HepG2 (cell line): Measurements from ENCODE around the gene CD72. TPM values are rescaled to one million over a fixed set of nuclear protein-coding genes. Genes with fewer than 3 reads are reported as not detected.
"Not testable (repeated sequence)": the region's sequence is repeated elsewhere in the genome, so short reads cannot be mapped to it uniquely, and the experiment has no call there.

Experiments used
- ATAC-seq: fragments of 200-7000 bp; cut with Tn5 transposase; 3 replicates; pipeline ENCODE4 v1.9.1; 2020; ENCODE audit warnings: mild to moderate bottlenecking, moderate library complexity
- BruUV-seq: library from RNA; stranded (reverse); fragments of 400-500 nt; replicated peaks from 2 replicates; lab custom pipeline; 2021; lab: Mats Ljungman, UMichigan
- CTCF ChIA-PET: fragments of 300-600 bp; formaldehyde crosslinking; extraction: SDS; loops from one replicate; lab custom pipeline; 2021; ENCODE audit warnings: low total read pairs, inconsistent platforms, low intra/inter-chr PET ratio; lab: Yijun Ruan, JAX
- POLR2A ChIA-PET: fragments of 350-600 bp; sonication (Branson Sonifier 250); formaldehyde crosslinking; loops from one replicate; lab custom pipeline; 2020; ENCODE audit warnings: antibody characterized with exemption, inconsistent platforms; lab: Yijun Ruan, JAX
- DNase-seq: peaks from one replicate; pipeline ENCODE4 v3.0.0-alpha.2; 2015; ENCODE audit warnings: low spot score
- FAIRE-seq: peaks from 3 replicates; lab custom pipeline; 2011; peaks lifted over from hg19 to GRCh38; lab: Jason Lieb, UNC
- H2AFZ ChIP-seq: one replicate; pipeline ENCODE4 v1.6.1; 2011; ENCODE audit warnings: low read length, inconsistent platforms
- H3K27ac ChIP-seq: fragments of 300-600 bp; 3 replicates; pipeline ENCODE4 v1.8.0; 2011; ENCODE audit warnings: mixed run types, mild to moderate bottlenecking, mixed read lengths, low read length, inconsistent platforms; ENCODE audit not compliant: insufficient read depth; ENCODE audit errors: extremely low read length
- H3K27me3 ChIP-seq, 2 experiments: fragments of 200-600 bp in 1 of 2; 2 replicates in 1 of 2; 3 replicates in 1 of 2; pipeline versions ENCODE4 v1.6.0 to v1.8.0; 2011; ENCODE audit warnings: low read length in 2 of 2, mild to moderate bottlenecking in 2 of 2, moderate library complexity in 2 of 2, inconsistent platforms in 1 of 2; ENCODE audit not compliant: insufficient read depth in 2 of 2, control insufficient read depth in 1 of 2
- H3K36me3 ChIP-seq, 2 experiments: fragments of 200-600 bp in 1 of 2; replicated peaks in 1 of 2; 2 replicates in 1 of 2; 3 replicates in 1 of 2; pipeline versions ENCODE4 v1.5.1 to v1.8.0; 2011; ENCODE audit warnings: low read length in 2 of 2, inconsistent platforms in 1 of 2; ENCODE audit not compliant: insufficient read depth in 2 of 2, control insufficient read depth in 1 of 2
- H3K4me1 ChIP-seq: 2 replicates; pipeline ENCODE4 v1.5.1; 2012; ENCODE audit warnings: low read length, inconsistent platforms; ENCODE audit not compliant: insufficient read depth
- H3K4me2 ChIP-seq: 2 replicates; pipeline ENCODE4 v1.6.0; 2011; ENCODE audit warnings: low read depth, low read length, inconsistent platforms
- H3K4me3 ChIP-seq, 3 experiments: fragments of 200-600 bp in 1 of 3; sonication (generic), shearing (Covaris generic) in 1 of 3; replicated peaks in 1 of 3; 2 replicates each; pipeline ENCODE4 v1.5.1; 2011 to 2016; ENCODE audit warnings: low read length in 3 of 3, inconsistent platforms in 2 of 3, low read depth in 2 of 3, mild to moderate bottlenecking in 2 of 3, control low read depth in 1 of 3, mixed read lengths in 1 of 3; ENCODE audit not compliant: insufficient read depth in 1 of 3
- H3K79me2 ChIP-seq: one replicate; pipeline ENCODE4 v1.6.1; 2011; ENCODE audit warnings: low read length, inconsistent platforms; ENCODE audit not compliant: insufficient read depth
- H3K9ac ChIP-seq: 2 replicates; pipeline ENCODE4 v1.6.0; 2011; ENCODE audit warnings: mild to moderate bottlenecking, low read depth, low read length, inconsistent platforms; ENCODE audit not compliant: insufficient read depth
- H3K9me3 ChIP-seq: 2 replicates; pipeline ENCODE4 v1.5.1; 2012; ENCODE audit warnings: mild to moderate bottlenecking, low read length
- H4K20me1 ChIP-seq: 2 replicates; pipeline ENCODE4 v1.6.0; 2011; ENCODE audit warnings: inconsistent platforms, mild to moderate bottlenecking, low read length, moderate library complexity; ENCODE audit not compliant: insufficient read depth
- GATA4 ChIP-seq: sonication (generic); IDR thresholded peaks from 2 replicates; pipeline ENCODE4 v1.6.1; 2016; ENCODE audit warnings: antibody characterized with exemption, low read depth, borderline replicate concordance
- MTF2 ChIP-seq: sonication (generic); formaldehyde crosslinking; IDR thresholded peaks from 2 replicates; pipeline ENCODE4 v1.5.0; 2020; ENCODE audit warnings: missing genetic modification reagents, borderline replicate concordance
- ZNF292 ChIP-seq: sonication (generic); formaldehyde crosslinking; IDR thresholded peaks from 2 replicates; pipeline ENCODE4 v1.8.1; 2022; ENCODE audit warnings: mild to moderate bottlenecking, low read depth, missing genetic modification reagents, borderline replicate concordance
- ZNF446 ChIP-seq: sonication (generic); formaldehyde crosslinking; IDR thresholded peaks from 2 replicates; pipeline ENCODE4 v1.5.0; 2020; ENCODE audit warnings: mild to moderate bottlenecking, missing genetic modification reagents
- ZNF660 ChIP-seq: sonication (generic); formaldehyde crosslinking; IDR thresholded peaks from 2 replicates; pipeline ENCODE4 v1.5.1; 2020; ENCODE audit warnings: mild to moderate bottlenecking, low read depth, missing genetic modification reagents, borderline replicate concordance
- ZNF672 ChIP-seq: sonication (generic); formaldehyde crosslinking; IDR thresholded peaks from 2 replicates; pipeline ENCODE4 v1.8.1; 2022; ENCODE audit warnings: missing genetic modification reagents
- WGBS: methylation state at CpG from one replicate; pipeline ENCODE4 v1.1.6; 2017; ENCODE audit warnings: low lambda C conversion rate; 5-methylcytosine and 5-hydroxymethylcytosine counted together
- in situ Hi-C: cut with HindIII; loops from 2 replicates; pipeline ENCODE4 v1.10.0; 2017; ENCODE audit warnings: low pct_unique_long_range_greater_than_20kb; ENCODE audit not compliant: extremely low pct_ligation_motif_present
- intact Hi-C: fragments of 100-400 bp; cut with micrococcal nuclease; formaldehyde crosslinking; loops from one replicate; pipeline ENCODE4 v1.10.0; 2022; ENCODE audit not compliant: unreplicated experiment
- polyA plus RNA-seq, 8 experiments: library from polyadenylated mRNA; depleted of rRNA in 3 of 8; stranded (reverse) in 7 of 8; unstranded in 1 of 8; fragments of >200 nt; fragmentation: Illumina TruSeq in 4 of 8; extraction: Trizol in 4 of 8; gene quantifications; 2 replicates each; pipeline versions ENCODE4 v1.2.1 to v1.2.3, GENCODE V29; 2011 to 2016; ENCODE audit warnings: low read depth in 4 of 8, missing spikeins in 1 of 8, mixed read lengths in 1 of 8; ENCODE audit not compliant: insufficient read depth in 1 of 8
- total RNA-seq, 5 experiments: library from RNA; depleted of rRNA; stranded (reverse); fragments of >200 nt; fragmentation: Illumina TruSeq; extraction: Trizol; gene quantifications; 2 replicates each; pipeline ENCODE4 v1.2.3, GENCODE V29; 2016; ENCODE audit warnings: low read depth in 1 of 5

The CD72 gene
- total and polyA plus RNA-seq, 2 of the 13 experiments (the other 11 are each of a cell fraction or from before 2014, with no cell fraction given), result 0.18 to 1.1 TPM

- WGBS, result 95% methylated on average over 3 of the region's 3 CpGs
- intact Hi-C loops, result loop anchor here (10.0 kb wide), 2 partner anchors 53 to 243 kb away; no protein-coding TSS in a partner anchor
- BruUV-seq, H3K79me2 ChIP-seq, H3K9me3 ChIP-seq, H3K4me3 ChIP-seq, ATAC-seq, H4K20me1 ChIP-seq, CTCF ChIA-PET, H3K4me1 ChIP-seq, H3K4me2 ChIP-seq, H3K36me3 ChIP-seq, H2AFZ ChIP-seq, FAIRE-seq, H3K9ac ChIP-seq, H3K27ac ChIP-seq, DNase-seq, in situ Hi-C loops, H3K27me3 ChIP-seq, POLR2A ChIA-PET: not testable (repeated sequence)
These were observed 23.3 kb upstream of the CD72 start for GRCh38 chr9:35641478-35641877.

- H3K4me1 ChIP-seq, DNase-seq, H2AFZ ChIP-seq, BruUV-seq, H3K27me3 ChIP-seq, H3K9ac ChIP-seq, H4K20me1 ChIP-seq, FAIRE-seq, H3K27ac ChIP-seq, H3K36me3 ChIP-seq, H3K4me2 ChIP-seq, H3K9me3 ChIP-seq, CTCF ChIA-PET, ATAC-seq, H3K4me3 ChIP-seq, H3K79me2 ChIP-seq, POLR2A ChIA-PET, in situ Hi-C loops: not testable (repeated sequence)
- 92% methylated on average over 15 of the region's 15 CpGs for WGBS
- intact Hi-C loops, result loop anchor here (10.0 kb wide), 2 partner anchors 54 to 244 kb away; no protein-coding TSS in a partner anchor
These were observed 22.2 kb upstream of the CD72 start for GRCh38 chr9:35640431-35640830.

- BruUV-seq, result no TSS peak
- Histone ChIP-seq H3K36me3 (no peaks in the 10 kb centered on the region), H3K27me3 (no peaks in the 10 kb centered on the region), H3K27ac (no peak overlapping the region), H3K4me1 (peaks cover 1% of the 10 kb centered on the region; the same call in 1 of the 2 replicates), H2AFZ (no peak overlapping the region), H4K20me1 (no peaks in the 10 kb centered on the region)
- DNase-seq, result no peak
- intact Hi-C loops, result loop anchor here (10.0 kb wide), 2 partner anchors 55 to 245 kb away; no protein-coding TSS in a partner anchor
- TF ChIP-seq ZNF446, result no peak
- no peak for TF ChIP-seq ZNF292 (CRISPR knock-in tag)
- TF ChIP-seq ZNF672 (CRISPR knock-in tag), result no peak
- no peak for TF ChIP-seq ZNF660
- TF ChIP-seq MTF2 (CRISPR knock-in tag), result no peak
- no peak for TF ChIP-seq GATA4
- TF ChIP-seq, all 625 proteins: peak for 0
- ChIA-PET POLR2A (interaction anchor here (1.4 kb wide), 1 partner anchor 8 kb away, joined by 3 read pairs; no protein-coding TSS in a partner anchor), CTCF (no interaction called here)
- no peaks in the 10 kb centered on the region for H3K79me2 ChIP-seq
- H3K9ac ChIP-seq, result no peak overlapping the region
- FAIRE-seq, result no peak
- no peaks in the 10 kb centered on the region for H3K9me3 ChIP-seq
- no peak for ATAC-seq
- no peak overlapping the region for H3K4me3 ChIP-seq
- in situ Hi-C loops, result no loop called here
- H3K4me2 ChIP-seq, result no peak overlapping the region
- 19% methylated on average over 1 of the region's 1 CpG for WGBS
These were observed 21.4 kb upstream of the CD72 start for GRCh38 chr9:35639631-35640030.

- CTCF ChIA-PET, H3K9ac ChIP-seq, H3K27me3 ChIP-seq, H3K36me3 ChIP-seq, H3K79me2 ChIP-seq, intact Hi-C loops, FAIRE-seq, H3K4me2 ChIP-seq, H3K27ac ChIP-seq, DNase-seq, H2AFZ ChIP-seq, H4K20me1 ChIP-seq, H3K4me1 ChIP-seq, BruUV-seq, ATAC-seq, H3K4me3 ChIP-seq, H3K9me3 ChIP-seq, in situ Hi-C loops: not testable (repeated sequence)
- POLR2A ChIA-PET, result interaction anchor here (1.4 kb wide), 1 partner anchor 8 kb away, joined by 3 read pairs; no protein-coding TSS in a partner anchor
- 88% methylated on average over 1 of the region's 1 CpG for WGBS
These were observed 21.0 kb upstream of the CD72 start for GRCh38 chr9:35639225-35639624.
